Measurements from ENCODE around the gene CHPT1.

Gene CHPT1

GRCh38 chr12:101747697-101748096, 50.3 kb downstream of the CHPT1 start:
- no peak for ATAC-seq
- TF ChIP-seq CSDC2 (CRISPR knock-in tag; IDR thresholded peaks at IDR 0.05): no peak
- no peak for TF ChIP-seq ZNF565 (CRISPR knock-in tag; conservative IDR thresholded peaks at IDR 0.05; ENCODE audit: low read depth)
- TF ChIP-seq CSRNP3 (CRISPR knock-in tag; IDR thresholded peaks at IDR 0.05): no peak
- TF ChIP-seq ZC3H10 (CRISPR knock-in tag; IDR thresholded peaks at IDR 0.05): no peak
- TF ChIP-seq SNAI2 (CRISPR knock-in tag; IDR thresholded peaks at IDR 0.05): no peak
- no peak for TF ChIP-seq ZNF70 (CRISPR knock-in tag; IDR thresholded peaks at IDR 0.05)
- TF ChIP-seq BACH2 (CRISPR knock-in tag; IDR thresholded peaks at IDR 0.05; ENCODE audit: borderline replicate concordance): no peak
- TF ChIP-seq PATZ1 (CRISPR knock-in tag; IDR thresholded peaks at IDR 0.05; ENCODE audit: borderline replicate concordance): no peak
- TF ChIP-seq PPARA (CRISPR knock-in tag; IDR thresholded peaks at IDR 0.05; ENCODE audit: borderline replicate concordance): no peak
- no peak for TF ChIP-seq RARB (CRISPR knock-in tag; IDR thresholded peaks at IDR 0.05)
- TF ChIP-seq ESRRG (CRISPR knock-in tag; IDR thresholded peaks at IDR 0.05): no peak
- TF ChIP-seq ZNF8 (CRISPR knock-in tag; IDR thresholded peaks at IDR 0.05): no peak

GRCh38 chr12:101748907-101749306, 51.5 kb downstream of the CHPT1 start:
- TF ChIP-seq RARB (CRISPR knock-in tag; IDR thresholded peaks at IDR 0.05): no peak
- TF ChIP-seq CSRNP3 (CRISPR knock-in tag; IDR thresholded peaks at IDR 0.05): no peak
- no peak for TF ChIP-seq TOX (CRISPR knock-in tag; IDR thresholded peaks at IDR 0.05; ENCODE audit: borderline replicate concordance)
- no peak for TF ChIP-seq ZNF70 (CRISPR knock-in tag; IDR thresholded peaks at IDR 0.05)
- no peak for TF ChIP-seq CREB5 (CRISPR knock-in tag; IDR thresholded peaks at IDR 0.05; ENCODE audit: low read depth)
- no peak for TF ChIP-seq BACH2 (CRISPR knock-in tag; IDR thresholded peaks at IDR 0.05; ENCODE audit: borderline replicate concordance)
- no peak for TF ChIP-seq ZC3H10 (CRISPR knock-in tag; IDR thresholded peaks at IDR 0.05)
- TF ChIP-seq ESRRG (CRISPR knock-in tag; IDR thresholded peaks at IDR 0.05): no peak
- TF ChIP-seq ZFP30 (CRISPR knock-in tag; IDR thresholded peaks at IDR 0.05): no peak
- TF ChIP-seq PPARA (CRISPR knock-in tag; IDR thresholded peaks at IDR 0.05; ENCODE audit: borderline replicate concordance): no peak
- TF ChIP-seq ISL1 (CRISPR knock-in tag; IDR thresholded peaks at IDR 0.05): no peak
- TF ChIP-seq ZNF565 (CRISPR knock-in tag; conservative IDR thresholded peaks at IDR 0.05; ENCODE audit: low read depth): no peak
- TF ChIP-seq GLIS3 (CRISPR knock-in tag; IDR thresholded peaks at IDR 0.05): no peak
- TF ChIP-seq TCF4 (CRISPR knock-in tag; IDR thresholded peaks at IDR 0.05; ENCODE audit: borderline replicate concordance): no peak
- no peak for TF ChIP-seq TSHZ2 (CRISPR knock-in tag; IDR thresholded peaks at IDR 0.05)
- TF ChIP-seq SNAI2 (CRISPR knock-in tag; IDR thresholded peaks at IDR 0.05): no peak
- no peak for TF ChIP-seq ZNF8 (CRISPR knock-in tag; IDR thresholded peaks at IDR 0.05)
- no peak for TF ChIP-seq ZFP3 (CRISPR knock-in tag; IDR thresholded peaks at IDR 0.05)
- no peak for ATAC-seq

- TF ChIP-seq SNAI2 (CRISPR knock-in tag; IDR thresholded peaks at IDR 0.05) (no peak), POU6F1 (CRISPR knock-in tag; IDR thresholded peaks at IDR 0.05; ENCODE audit: borderline replicate concordance, low read depth) (no peak), RARB (CRISPR knock-in tag; IDR thresholded peaks at IDR 0.05) (no peak), ZNF8 (CRISPR knock-in tag; IDR thresholded peaks at IDR 0.05) (no peak), GLIS3 (CRISPR knock-in tag; IDR thresholded peaks at IDR 0.05) (no peak), ARNTL (CRISPR knock-in tag; IDR thresholded peaks at IDR 0.05; ENCODE audit: borderline replicate concordance, low read depth) (no peak), PATZ1 (CRISPR knock-in tag; IDR thresholded peaks at IDR 0.05; ENCODE audit: borderline replicate concordance) (no peak), ESRRG (CRISPR knock-in tag; IDR thresholded peaks at IDR 0.05) (no peak), ISL1 (CRISPR knock-in tag; IDR thresholded peaks at IDR 0.05) (no peak), PPARA (CRISPR knock-in tag; IDR thresholded peaks at IDR 0.05; ENCODE audit: borderline replicate concordance) (no peak), ZNF565 (CRISPR knock-in tag; conservative IDR thresholded peaks at IDR 0.05; ENCODE audit: low read depth) (no peak), BACH2 (CRISPR knock-in tag; IDR thresholded peaks at IDR 0.05; ENCODE audit: borderline replicate concordance) (no peak), CREB5 (CRISPR knock-in tag; IDR thresholded peaks at IDR 0.05; ENCODE audit: low read depth) (no peak)
- ATAC-seq: no peak
Observed at GRCh38 chr12:101749657-101750056, 52.2 kb downstream of the CHPT1 start.
